Sigmoid colon (tissue), 4 donors: ENCODE measurements around the gene PCYT1A.

ENCODE experiments used
- EP300 ChIP-seq, 4 donors: sonication (generic); formaldehyde crosslinking; IDR thresholded peaks; one replicate each; pipeline ENCODE4 v1.6.1; 2017; ENCODE audit warnings: antibody characterized with exemption in 4 of 4
- POLR2A ChIP-seq, 2 donors: fragments of 450-650 bp; IDR thresholded peaks; one replicate each; pipeline ENCODE4 v1.6.1; 2016; ENCODE audit warnings: antibody characterized with exemption in 2 of 2, mild to moderate bottlenecking in 2 of 2, moderate library complexity in 2 of 2
- POLR2AphosphoS5 ChIP-seq, 4 donors: sonication (generic); formaldehyde crosslinking; IDR thresholded peaks; one replicate each; pipeline ENCODE4 v1.6.1; 2017; ENCODE audit warnings: antibody characterized with exemption in 4 of 4
- TF ChIP-seq, protein P1 (sequence below), 4 experiments: fragments of 450-650 bp in 3 of 4; fragments of 200-600 bp in 1 of 4; IDR thresholded peaks; one replicate each; pipeline ENCODE4 v1.5.1; 2016 to 2019; ENCODE audit warnings: antibody characterized with exemption in 4 of 4, mild to moderate bottlenecking in 3 of 4, moderate library complexity in 2 of 4

DNA sequence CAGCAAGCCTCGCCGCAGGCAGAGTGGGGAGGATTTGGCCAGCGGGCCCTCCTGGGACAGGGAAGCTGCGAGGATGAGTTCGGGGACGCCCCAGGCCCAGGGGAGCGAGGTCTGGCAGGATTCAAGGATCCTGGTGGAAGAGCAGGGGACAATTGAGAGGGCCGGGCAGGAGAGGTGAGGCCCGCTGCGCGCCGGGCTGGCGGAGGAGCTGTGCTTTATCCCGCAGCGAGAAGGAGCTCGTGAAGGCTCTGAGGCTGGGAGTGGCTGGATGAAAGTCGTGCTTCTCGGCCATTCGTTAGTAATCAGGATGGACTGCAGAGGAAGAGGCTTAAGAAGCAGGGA is 67.6 kb downstream of the PCYT1A start:
- TF ChIP-seq, protein P1, sequence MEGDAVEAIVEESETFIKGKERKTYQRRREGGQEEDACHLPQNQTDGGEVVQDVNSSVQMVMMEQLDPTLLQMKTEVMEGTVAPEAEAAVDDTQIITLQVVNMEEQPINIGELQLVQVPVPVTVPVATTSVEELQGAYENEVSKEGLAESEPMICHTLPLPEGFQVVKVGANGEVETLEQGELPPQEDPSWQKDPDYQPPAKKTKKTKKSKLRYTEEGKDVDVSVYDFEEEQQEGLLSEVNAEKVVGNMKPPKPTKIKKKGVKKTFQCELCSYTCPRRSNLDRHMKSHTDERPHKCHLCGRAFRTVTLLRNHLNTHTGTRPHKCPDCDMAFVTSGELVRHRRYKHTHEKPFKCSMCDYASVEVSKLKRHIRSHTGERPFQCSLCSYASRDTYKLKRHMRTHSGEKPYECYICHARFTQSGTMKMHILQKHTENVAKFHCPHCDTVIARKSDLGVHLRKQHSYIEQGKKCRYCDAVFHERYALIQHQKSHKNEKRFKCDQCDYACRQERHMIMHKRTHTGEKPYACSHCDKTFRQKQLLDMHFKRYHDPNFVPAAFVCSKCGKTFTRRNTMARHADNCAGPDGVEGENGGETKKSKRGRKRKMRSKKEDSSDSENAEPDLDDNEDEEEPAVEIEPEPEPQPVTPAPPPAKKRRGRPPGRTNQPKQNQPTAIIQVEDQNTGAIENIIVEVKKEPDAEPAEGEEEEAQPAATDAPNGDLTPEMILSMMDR (IDR thresholded peaks at IDR 0.05) = no peak
- TF ChIP-seq POLR2A (IDR thresholded peaks at IDR 0.05) (no peak), POLR2AphosphoS5 (IDR thresholded peaks at IDR 0.05) (no peak), EP300 (IDR thresholded peaks at IDR 0.05) (no peak)
